Glutamatergic neuron (in vitro differentiated cells): ENCODE measurements around the gene SLC35F3. TPM values are rescaled to one million over a fixed set of nuclear protein-coding genes. Genes with fewer than 3 reads are reported as not detected.

ENCODE experiments used
- DNase-seq: peaks from one replicate; pipeline ENCODE4 v3.0.0; 2022
- H3K27ac Mint-ChIP-seq: one replicate; pipeline ENCODE4 v1.8.0; 2020; ENCODE audit warnings: mild to moderate bottlenecking, mixed read lengths, inconsistent platforms; ENCODE audit not compliant: unreplicated experiment
- H3K27me3 Mint-ChIP-seq: one replicate; pipeline ENCODE4 v1.8.0; 2020; ENCODE audit warnings: mild to moderate bottlenecking, moderate library complexity, mixed read lengths, inconsistent platforms; ENCODE audit not compliant: unreplicated experiment
- H3K36me3 Mint-ChIP-seq: one replicate; pipeline ENCODE4 v1.8.0; 2020; ENCODE audit warnings: mild to moderate bottlenecking, mixed read lengths, inconsistent platforms; ENCODE audit not compliant: unreplicated experiment
- H3K4me1 Mint-ChIP-seq: one replicate; pipeline ENCODE4 v1.8.0; 2020; ENCODE audit warnings: mild to moderate bottlenecking, low read depth, mixed read lengths, inconsistent platforms; ENCODE audit not compliant: unreplicated experiment
- H3K4me3 Mint-ChIP-seq: one replicate; pipeline ENCODE4 v1.8.0; 2020; ENCODE audit warnings: mild to moderate bottlenecking, mixed read lengths, inconsistent platforms; ENCODE audit not compliant: unreplicated experiment
- H3K9me3 Mint-ChIP-seq: one replicate; pipeline ENCODE4 v1.8.0; 2020; ENCODE audit warnings: mild to moderate bottlenecking, moderate library complexity, mixed read lengths, inconsistent platforms; ENCODE audit not compliant: unreplicated experiment
- CTCF ChIP-seq: fragments of 200-600 bp; sonication (generic); IDR thresholded peaks from one replicate; pipeline ENCODE4 v1.5.0; 2021; ENCODE audit not compliant: partially characterized antibody, unreplicated experiment
- total RNA-seq: library from RNA; stranded (reverse); fragmentation: NEBNext Ultra II Directional; extraction: Animal tissue kit (Norgen Biotek cat#: 25700); gene quantifications from one replicate; pipeline ENCODE4 v1.2.1, GENCODE V29; 2021; ENCODE audit not compliant: unreplicated experiment

The SLC35F3 gene
- total RNA-seq, 1 donor from 2014 or later: 0.98 TPM

- H3K36me3 Mint-ChIP-seq: no peaks in the 10 kb centered on the region
- no peaks in the 10 kb centered on the region for H3K27me3 Mint-ChIP-seq
- H3K4me3 Mint-ChIP-seq: no peak overlapping the region
- DNase-seq: no peak
- H3K27ac Mint-ChIP-seq: no peak overlapping the region
- no peak for TF ChIP-seq CTCF
- no peaks in the 10 kb centered on the region for H3K4me1 Mint-ChIP-seq
- H3K9me3 Mint-ChIP-seq: peaks cover 2% of the 10 kb centered on the region
Measured at GRCh38 chr1:234261545-234261944, 357.1 kb downstream of the SLC35F3 start.

GRCh38 chr1:234262007-234262753 lies 357.7 kb downstream of the SLC35F3 start:
- Mint-ChIP-seq H3K27me3 (no peaks in the 10 kb centered on the region), H3K4me1 (no peaks in the 10 kb centered on the region), H3K4me3 (no peak overlapping the region), H3K36me3 (no peaks in the 10 kb centered on the region), H3K27ac (no peak overlapping the region), H3K9me3 (peaks cover 2% of the 10 kb centered on the region)
- no peak for TF ChIP-seq CTCF
- no peak for DNase-seq

- Mint-ChIP-seq H3K27ac (no peak overlapping the region), H3K27me3 (no peaks in the 10 kb centered on the region), H3K4me1 (no peaks in the 10 kb centered on the region), H3K9me3 (peaks cover 2% of the 10 kb centered on the region), H3K36me3 (no peaks in the 10 kb centered on the region), H3K4me3 (no peak overlapping the region)
- no peak for TF ChIP-seq CTCF
- DNase-seq: no peak
Measured at GRCh38 chr1:234262754-234263105, 358.3 kb downstream of the SLC35F3 start.

GRCh38 chr1:234264832-234265231 lies 360.4 kb downstream of the SLC35F3 start:
- Mint-ChIP-seq H3K27ac (no peak overlapping the region), H3K27me3 (no peaks in the 10 kb centered on the region)
- no peak for TF ChIP-seq CTCF

GRCh38 chr1:234265321-234265720 lies 360.8 kb downstream of the SLC35F3 start:
- no peak overlapping the region for H3K4me3 Mint-ChIP-seq
- no peaks in the 10 kb centered on the region for H3K27me3 Mint-ChIP-seq
- H3K4me1 Mint-ChIP-seq: no peaks in the 10 kb centered on the region
- H3K36me3 Mint-ChIP-seq: peaks cover 5% of the 10 kb centered on the region
- H3K27ac Mint-ChIP-seq: no peak overlapping the region
- no peak for TF ChIP-seq CTCF
- DNase-seq: no peak
- no peaks in the 10 kb centered on the region for H3K9me3 Mint-ChIP-seq

More at GRCh38 chr1:234264832-234265231, 360.4 kb downstream of the SLC35F3 start:
- no peak for DNase-seq
- no peak overlapping the region for H3K4me3 Mint-ChIP-seq
- H3K9me3 Mint-ChIP-seq: no peaks in the 10 kb centered on the region
- no peaks in the 10 kb centered on the region for H3K4me1 Mint-ChIP-seq
- peaks cover 3% of the 10 kb centered on the region for H3K36me3 Mint-ChIP-seq
